NB4 (cell line): ENCODE data around the gene PSME1.

ENCODE experiments used
- CTCF ChIP-seq: IDR thresholded peaks from one replicate; pipeline ENCODE4 v1.5.1; 2012; ENCODE audit warnings: low read depth, low read length
- POLR2A ChIP-seq: IDR thresholded peaks from 2 replicates; pipeline ENCODE4 v1.6.1; 2011; ENCODE audit warnings: mild to moderate bottlenecking; ENCODE audit not compliant: insufficient read length; ENCODE audit errors: extremely low read depth

GRCh38 chr14:24144451-24144850 is 8.5 kb downstream of the PSME1 start:
- TF ChIP-seq CTCF: no peak
- TF ChIP-seq POLR2A: no peak
